NCI-H1436 (cell line): ENCODE data around the gene MSRB2.

Experiments
- DNase-seq: peaks from one replicate; lab custom pipeline; 2025; lab: John Stamatoyannopoulos, UW

Gene MSRB2

DNA sequence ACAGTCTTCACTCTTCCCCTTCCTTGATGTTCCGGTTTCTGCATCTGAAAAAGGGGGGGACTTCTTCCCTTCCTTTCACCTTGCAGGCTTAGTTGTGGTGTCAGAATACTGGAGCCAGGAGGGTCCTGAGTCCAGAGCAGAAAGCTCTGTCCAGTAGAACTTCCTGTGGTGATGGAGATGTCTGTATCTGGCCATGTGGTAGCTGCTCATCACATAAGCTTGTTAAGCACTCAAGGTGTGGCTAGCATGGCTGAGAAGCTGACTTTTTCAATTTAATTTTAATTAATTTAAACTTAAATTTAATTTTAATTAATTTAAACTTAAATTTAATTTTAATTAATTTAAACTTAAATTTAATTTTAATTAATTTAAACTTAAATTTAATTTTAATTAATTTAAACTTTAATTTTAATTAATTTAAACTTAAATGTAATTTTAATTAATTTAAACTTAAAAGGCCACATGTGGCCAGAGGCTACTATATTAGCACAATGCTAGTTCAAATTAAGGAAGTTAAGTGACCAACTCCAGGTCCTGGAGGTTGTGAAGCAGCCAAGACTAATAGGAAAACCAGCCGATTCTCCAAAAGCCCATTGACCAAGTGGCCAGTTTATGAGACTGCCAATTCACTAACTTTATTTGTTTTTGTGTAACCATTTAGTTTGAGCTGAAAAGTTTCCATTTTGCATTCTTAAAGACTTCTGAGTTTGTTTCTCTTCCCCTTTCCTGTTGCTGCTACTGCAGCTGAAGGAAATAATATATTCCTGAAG is 16.3 kb downstream of the MSRB2 start:
- DNase-seq, result no peak

DNA sequence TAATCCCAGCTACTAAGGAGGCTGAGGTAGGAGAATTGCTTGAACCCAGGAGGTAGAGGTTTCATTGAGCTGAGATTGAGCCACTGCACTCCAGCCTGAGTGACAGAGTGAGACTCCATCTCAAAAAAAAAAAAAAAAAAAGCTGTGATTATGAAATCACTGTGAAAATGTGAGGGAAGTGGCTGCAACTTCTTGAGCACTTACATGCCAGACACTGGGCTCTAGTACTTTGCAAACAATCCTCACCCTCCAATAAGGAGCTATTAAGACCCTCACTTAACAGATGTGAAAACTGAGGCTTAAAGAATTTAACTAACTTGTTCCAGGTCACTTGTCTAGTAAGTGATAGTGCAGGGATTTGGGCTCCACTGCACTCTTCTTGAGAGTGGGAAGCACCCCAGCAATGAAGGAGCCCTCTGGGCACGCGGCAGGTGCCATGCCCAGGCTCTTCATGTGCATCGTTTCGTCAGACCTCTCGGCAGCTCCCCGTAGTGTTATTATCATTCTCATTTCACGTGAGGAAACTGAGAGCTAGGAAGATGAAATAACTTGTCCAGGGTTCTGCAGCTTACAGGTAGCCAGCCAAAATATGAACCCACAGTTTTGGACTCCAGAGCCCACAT is 19.0 kb downstream of the MSRB2 start:
- no peak for DNase-seq

DNA sequence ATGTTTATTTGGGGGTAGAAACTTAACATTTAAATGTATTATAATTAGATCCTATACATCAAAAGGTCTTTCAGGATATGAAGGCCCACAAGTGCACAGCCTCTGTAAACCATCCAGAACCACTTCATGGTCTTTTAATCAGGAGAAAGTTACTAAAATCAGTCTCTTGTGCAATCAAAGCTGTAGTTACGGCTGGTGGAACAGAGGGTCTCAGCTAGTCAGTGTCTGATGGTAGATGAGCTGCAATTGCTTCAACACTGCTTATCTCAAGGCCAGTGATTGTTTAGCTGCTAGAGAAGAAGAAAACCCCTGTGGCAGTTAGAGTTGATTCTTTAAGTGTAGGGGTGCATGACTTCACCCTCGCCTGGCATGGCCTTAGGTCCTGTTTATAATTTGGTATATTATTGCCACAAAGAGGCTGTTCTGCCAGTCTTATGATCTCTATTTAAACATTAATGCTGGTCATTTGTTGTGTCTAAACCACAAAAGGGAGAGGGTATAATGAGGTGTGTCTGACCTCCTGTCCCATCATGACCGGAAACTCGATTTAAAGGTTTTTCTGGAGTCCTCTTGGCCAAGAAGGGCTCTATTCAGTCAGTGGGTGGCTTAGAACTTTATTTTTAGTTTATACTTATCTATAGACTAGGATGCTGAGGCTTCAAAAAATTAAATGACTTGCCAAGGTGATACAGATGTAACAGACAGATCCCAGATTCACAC is 21.3 kb downstream of the MSRB2 start:
- DNase-seq, result no peak

DNA sequence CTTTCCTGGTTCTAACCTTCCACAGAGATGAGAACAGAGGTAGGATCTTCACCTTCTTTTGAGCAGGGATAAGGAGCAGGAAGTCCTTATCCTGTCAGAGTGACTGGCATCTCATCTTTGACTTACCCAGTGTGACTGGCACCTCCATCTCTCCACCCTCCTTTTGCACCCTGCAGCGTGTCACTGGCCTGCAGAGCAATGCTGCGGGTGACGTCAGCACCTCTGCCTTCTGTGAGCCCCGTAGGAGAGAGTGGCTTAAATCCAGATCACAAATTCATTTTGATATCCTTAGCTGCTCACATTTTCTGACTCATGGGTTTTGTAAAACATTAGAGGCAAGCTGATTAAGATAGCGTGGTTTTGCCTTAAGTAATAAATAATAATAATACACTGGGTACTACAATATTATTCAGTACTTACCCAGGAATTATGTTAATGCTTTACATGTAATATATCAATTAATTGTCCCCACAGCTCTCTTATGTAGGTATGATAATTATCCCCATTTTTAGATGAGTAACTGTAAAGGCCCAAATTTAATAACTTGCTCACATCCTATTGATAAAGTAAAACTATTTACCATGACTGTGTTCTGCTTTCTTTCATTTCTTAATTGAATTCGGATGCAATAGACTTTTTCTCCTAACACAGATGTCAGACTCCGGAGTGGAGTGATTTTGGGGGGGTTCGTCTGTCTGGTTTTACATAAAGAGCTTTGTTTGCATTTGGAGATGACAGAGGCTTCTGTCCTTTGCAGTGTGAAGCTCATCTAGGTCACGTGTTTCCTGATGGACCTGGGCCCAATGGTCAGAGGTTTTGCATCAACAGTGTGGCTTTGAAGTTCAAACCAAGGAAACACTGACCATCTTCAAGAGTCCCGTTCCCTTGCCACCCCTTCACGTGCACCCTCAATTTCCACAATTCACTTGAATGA is 24.9 kb downstream of the MSRB2 start:
- DNase-seq, result no peak

DNA sequence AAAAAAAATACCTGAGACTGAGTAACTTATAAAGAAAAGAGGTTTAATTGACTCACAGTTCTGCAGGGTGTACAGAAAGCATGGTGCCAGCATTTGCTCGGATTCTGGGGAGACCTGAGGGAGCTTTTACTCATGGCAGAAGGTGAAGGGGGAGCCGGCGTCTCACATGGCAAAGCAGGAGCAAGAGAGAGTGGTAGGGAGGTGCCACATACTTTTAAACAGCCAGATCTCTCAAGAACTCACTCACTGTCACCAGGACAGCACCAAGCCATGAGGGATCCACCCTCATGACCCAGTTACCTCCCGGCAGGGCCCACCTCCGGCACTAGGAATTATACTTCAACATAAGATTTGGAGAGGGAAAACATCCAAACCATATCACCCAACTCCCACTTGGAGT is 25.8 kb downstream of the MSRB2 start:
- no peak for DNase-seq

DNA sequence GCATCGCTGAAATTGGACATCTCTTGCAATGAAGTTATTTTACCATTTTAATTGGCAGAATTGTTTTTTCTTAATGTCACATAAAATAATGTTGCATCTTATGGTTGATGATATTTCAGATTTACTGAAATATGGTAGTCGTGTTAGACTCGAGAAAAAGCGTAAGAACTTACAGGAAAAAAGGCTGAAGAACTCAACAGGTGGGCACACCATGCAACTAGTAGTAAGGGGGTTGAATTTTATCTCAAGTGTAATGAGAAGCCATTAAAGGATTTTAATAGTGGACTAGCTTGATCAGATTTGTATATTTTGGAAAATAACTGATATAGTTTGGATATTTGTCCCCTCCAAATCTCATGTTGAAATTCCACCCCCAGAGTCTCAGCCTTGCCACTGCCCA is 41.1 kb downstream of the MSRB2 start:
- DNase-seq, result no peak

DNA sequence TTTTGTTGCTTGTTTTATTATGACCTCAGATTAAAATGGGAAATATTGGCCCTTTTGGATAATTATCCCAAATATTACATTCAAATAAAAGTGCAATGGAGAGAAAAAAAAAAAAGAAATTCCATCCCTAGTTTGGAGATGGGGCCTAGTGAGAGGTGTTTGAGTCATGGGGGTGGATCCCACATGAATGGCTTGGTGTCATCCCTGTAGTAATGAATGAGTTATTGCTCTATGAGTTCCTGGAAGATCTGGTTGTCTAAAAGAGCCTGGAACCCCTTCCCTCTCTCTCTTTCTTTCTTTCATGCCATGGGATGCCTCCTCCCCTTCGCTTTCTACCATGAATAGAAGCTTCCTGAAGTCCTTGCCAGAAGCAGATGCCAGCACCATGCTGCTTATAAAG is 44.3 kb downstream of the MSRB2 start:
- DNase-seq, result no peak

DNA sequence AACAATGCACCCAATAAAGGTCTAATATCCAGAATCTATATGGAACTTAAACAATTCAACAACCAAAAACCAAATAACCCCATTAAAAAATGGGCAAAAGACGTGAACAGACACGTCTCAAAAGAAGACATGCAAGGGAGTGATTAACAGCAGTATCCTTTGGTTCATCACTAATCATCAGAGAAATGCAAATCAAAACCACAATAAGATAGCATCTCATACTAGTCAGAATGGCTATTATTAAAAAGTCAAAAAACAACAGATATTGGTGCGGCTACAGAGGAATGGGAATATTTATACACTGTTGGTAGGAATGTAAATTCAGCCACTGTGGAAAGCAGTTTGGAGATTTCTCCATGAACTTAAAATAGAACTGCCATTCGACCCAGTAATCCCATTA is 46.6 kb downstream of the MSRB2 start:
- no peak for DNase-seq

DNA sequence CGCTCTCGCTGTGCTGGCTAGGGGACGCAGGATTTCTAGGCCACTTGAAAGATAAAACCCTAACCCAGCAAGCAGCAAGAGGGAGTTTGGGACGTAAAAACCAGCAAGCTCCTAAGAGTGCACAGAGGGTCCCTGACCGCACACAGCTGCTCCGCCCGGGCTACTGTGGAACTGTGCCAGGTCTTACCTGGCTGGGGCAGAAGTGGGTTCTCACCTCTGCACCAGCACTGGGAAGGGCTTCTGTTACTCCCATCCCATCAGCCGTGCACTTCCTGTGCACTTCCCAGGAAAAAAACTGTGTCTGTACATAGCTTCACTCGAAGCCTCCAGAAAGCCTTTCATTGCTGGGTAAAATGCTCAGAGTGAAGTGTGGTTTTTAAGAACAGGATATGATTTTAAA is 50.9 kb downstream of the MSRB2 start:
- DNase-seq, result no peak

DNA sequence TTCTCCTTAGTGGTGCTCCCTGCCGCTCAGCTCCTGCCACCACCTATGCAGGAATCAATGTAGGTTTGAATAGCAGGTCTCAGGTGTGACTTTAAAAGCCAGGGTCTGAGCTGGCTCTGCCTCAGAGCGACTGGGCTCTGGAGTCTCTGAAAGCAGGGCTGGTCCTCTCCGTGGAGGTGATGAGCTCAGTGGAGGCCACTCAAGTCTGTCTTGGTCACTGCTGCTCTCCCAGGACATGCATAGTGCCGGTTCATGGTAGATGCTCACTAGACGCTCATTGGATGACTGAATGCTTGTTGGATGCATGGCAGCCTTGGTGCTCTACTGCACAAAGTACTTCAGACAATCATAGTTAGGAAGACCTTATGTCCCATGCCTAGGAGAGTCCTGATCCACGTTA is 51.7 kb downstream of the MSRB2 start:
- DNase-seq, result no peak

DNA sequence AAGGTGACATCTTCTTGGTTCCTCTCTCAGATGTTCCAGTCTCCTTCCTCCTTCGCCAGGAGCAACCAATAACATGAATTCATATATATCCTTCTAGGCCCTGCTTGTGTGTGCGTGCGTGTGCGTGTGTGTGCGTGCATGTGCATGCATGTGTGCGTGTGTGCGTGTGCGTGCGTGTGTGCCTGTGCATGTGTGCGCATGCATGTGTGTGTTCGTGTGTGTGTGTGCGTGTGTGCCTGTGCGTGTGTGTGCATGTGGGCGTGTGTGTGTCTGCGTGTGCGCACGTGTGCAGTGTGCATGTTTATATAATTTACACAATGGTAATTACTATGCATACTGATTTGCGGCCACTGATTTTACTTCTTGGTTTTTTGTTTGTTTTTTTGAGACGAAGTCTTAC is 52.8 kb downstream of the MSRB2 start:
- no peak for DNase-seq

DNA sequence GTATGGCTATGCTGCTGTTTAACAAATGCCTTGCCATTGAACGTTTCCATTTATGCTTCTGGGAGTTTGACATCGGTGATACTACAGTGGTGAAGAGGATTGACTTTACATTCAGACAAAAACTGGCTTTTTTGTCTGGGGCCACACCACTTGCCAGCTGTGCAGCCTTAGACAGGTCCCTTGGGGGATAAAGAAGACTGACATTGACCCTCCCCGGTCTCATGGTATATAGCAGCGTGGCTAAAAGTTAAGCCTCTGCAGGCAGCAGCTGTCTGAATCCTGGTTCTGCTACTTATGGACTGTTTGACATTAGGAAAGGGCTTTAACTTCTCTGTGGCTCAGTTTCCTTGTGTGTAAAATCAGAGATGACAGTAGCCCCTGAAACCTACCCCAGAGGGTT is 54.7 kb downstream of the MSRB2 start:
- no peak for DNase-seq

DNA sequence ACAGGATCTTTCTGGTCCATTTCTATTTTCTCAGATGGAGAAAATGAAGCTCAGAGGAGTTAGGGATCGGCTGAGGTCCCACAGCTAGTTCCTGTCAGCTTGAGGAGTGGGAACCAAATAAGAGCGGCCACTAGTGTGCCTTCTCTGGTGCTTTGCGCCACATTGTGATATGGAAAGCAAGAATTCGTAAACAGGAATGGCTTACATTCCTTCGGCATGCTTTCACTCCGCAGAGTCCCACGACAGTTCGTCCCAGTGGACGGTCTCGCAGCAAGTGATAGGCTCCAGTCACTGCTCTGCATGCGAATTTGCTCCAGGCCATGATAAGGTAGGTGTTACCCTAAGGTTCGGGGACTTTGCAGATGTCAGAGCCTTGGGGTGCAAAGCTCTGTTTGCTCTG is 55.2 kb downstream of the MSRB2 start:
- no peak for DNase-seq

DNA sequence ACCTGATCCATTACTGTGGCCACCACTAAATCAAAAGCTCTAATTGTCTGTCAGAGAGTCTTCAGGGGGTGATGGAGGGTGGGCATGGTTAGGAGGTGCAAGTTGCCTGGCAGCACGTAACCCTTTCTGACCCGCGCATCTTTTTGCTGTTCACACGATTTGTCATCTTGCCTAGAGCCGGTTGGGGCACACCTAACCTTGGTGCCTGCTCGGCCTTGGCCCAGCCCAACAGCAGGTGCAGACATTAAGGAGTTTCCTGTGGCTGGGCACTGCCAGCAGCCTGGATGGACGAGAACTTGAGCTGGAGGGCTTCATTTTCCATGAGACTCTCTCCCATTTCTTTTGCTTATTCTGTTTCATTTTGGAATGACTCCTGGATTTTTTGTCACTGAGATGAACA is 55.7 kb downstream of the MSRB2 start:
- no peak for DNase-seq

DNA sequence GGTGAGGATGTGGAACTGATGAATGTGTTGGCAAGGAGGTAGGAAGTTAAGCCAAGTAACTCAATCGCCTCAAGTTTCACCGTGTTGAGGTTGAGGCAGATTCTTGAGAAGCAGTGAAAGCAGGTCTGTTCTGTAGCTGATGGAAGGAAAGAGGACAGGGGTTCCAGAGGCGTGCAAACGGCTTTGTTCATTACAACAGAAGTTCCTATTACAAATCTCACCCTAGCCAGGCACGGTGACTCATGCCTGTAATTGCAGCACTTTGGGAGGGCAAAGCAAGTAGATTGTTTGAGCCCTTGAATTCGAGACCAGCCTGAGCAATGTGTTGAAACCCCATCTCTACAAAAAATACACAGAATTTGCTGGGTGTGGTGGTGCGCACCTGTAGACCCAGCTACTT is 59.8 kb downstream of the MSRB2 start:
- no peak for DNase-seq

DNA sequence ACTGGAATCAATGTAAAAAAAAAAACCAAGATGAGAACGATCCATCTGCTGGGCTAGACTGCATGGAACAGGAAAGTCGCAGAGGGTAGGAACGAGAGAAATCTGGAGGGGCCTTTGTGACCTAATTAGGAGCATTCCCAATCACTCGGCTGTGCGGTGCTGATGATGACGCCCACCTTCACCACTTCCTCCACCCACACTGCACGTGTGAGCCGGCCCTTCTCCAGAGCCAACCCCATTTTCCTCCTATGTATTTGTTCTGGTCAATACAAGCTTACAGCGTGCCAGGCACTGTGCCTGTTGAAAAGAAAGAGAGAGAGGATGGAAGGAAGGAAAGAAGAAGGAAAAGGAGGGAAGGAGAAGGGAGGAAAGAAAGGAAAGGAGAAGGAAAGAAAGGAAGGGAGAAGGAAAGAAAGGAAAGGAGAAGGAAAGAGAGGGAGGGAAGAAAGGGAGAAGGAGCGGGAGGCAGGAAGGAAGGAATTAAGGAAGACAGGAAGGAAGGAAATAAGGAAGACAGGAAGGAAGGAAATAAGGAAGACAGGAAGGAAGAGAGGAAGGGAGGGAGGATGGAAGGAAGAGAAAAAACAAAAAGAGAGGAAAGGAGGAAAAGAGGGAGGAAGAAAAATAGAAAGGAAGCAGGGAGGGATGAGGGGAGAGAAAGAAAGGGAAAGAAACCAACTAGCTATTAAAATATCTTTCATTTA is 61.2 kb downstream of the MSRB2 start:
- DNase-seq, result no peak

DNA sequence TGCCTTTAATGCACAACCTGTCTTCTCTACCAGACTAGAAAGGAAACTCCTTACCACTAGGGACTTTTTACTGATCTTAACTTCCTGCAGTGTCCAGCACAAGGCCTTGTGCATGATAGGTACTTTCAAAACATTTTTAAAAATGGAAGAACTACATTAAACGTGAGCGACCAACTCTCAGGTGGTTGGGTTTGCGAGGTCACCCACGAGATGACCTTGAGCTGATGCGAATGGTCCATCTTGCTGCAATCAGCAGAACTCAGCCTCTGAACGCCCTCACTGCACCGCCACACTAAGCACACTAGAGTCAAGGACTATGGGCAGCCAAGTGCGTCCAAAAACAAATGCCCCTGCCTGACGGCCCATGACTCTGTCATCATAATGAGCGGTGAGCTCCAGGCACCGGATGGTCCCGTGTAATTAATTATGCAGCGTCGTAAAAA is 61.9 kb downstream of the MSRB2 start:
- no peak for DNase-seq

DNA sequence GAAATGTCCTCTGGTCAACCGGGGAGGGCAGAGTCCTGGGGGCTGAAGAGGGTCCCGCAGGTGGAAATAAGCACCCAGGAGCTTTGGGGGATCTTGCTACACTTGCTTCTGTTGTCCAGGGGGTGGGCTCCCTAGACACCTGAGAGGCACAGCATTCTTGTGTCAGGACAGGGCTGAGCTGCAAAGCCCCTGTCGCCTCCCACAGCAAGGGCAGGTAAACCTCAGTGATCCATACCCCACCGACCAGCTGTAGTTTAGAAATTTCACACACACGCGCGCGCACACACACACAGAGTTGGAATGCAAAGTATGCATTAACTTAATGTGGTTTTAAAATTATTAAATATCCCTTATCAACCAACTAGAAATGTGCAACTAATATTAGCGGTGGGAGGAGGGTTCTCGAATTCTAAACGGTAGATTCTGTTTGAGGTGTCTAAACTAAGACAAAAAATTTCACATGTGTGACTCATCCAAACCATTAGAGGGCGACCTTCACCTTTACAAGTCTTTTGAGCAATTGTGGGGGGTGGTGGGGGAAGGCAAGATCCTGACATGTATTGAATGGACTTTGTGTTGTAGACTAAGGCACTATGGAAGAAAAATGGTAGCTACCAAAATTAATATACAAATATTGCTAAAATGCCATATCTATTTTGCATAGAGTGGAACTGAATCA is 62.5 kb downstream of the MSRB2 start:
- DNase-seq, result peak; percentile 76

DNA sequence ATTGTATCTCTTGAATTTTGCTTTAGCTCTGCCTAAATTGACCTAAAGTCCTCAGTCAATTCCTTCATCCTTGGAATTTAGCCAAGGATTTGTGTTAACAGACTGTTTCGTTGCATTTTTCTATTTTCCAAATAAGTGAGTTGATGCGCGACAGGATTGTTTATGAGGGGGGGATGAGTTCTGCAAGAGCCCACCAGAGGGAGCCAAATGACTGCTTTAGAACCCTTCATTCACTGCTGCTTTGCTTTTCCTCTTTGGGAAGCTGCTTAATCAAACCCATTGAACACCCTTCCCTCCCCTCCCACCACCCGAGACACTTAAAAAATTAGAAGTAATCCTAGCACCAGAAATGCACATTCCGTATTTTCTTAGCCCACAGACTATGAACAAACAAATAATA is 63.0 kb downstream of the MSRB2 start:
- DNase-seq, result peak; percentile 72

DNA sequence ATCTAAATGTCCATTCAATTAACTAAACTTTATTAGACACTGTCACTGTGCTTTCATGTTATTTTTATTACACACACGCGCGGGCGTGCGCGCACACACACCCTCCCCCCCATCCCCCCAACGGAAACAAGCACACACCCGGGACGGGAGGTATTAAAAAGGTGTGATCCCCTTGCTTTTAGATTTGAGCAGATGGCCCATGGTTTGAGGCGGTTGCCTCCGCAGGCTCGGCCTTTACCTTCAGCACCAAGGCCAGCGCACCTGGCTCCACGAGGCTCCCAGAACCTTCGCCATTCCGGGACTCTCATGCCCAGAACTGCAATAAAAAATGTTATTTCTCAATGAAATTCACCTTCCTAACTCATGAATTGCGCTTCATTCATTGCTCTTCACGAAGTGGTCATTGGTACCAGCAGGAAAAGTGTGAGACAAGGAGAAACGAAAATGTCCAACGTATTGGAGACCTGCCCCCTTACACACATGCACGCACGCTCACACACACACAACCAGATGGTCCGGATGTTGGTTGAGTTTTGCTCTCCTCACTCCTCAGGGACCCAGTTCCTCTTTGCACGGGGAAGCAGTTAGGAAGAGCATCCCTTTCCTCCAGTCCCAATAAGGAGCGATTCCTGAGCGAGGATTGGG is 76.0 kb downstream of the MSRB2 start:
- DNase-seq, result no peak
